Gastroesophageal sphincter (tissue), 4 donors: ENCODE results near the gene FCER2. TPM values are rescaled to one million over a fixed set of nuclear protein-coding genes. Genes with fewer than 3 reads are reported as not detected.
"Not testable (repeated sequence)": the region's sequence is repeated elsewhere in the genome, so short reads cannot be mapped to it uniquely, and the experiment has no call there.

Experiments used
- ATAC-seq: fragments of 150-250 bp; one replicate; pipeline ENCODE4 v1.9.1; 2016; ENCODE audit warnings: mild to moderate bottlenecking, moderate library complexity
- H3K27ac ChIP-seq, 4 donors: fragments of 200-600 bp; sonication (generic) in 3 of 4; 1 replicate in 3 of 4; 2 replicates in 1 of 4; pipeline ENCODE4 v1.5.1; 2016 to 2019
- H3K27me3 ChIP-seq: fragments of 200-600 bp; sonication (generic); one replicate; pipeline ENCODE4 v1.5.1; 2019
- H3K36me3 ChIP-seq, 2 donors: fragments of 200-600 bp; sonication (generic); one replicate each; pipeline ENCODE4 v1.5.1; 2019; ENCODE audit warnings: control low read depth in 1 of 2
- H3K4me1 ChIP-seq, 3 donors: fragments of 200-600 bp; sonication (generic); 1 replicate in 2 of 3; 2 replicates in 1 of 3; pipeline ENCODE4 v1.5.1; 2016 to 2019; ENCODE audit warnings: control low read depth in 2 of 3
- H3K4me3 ChIP-seq, 2 donors: fragments of 200-600 bp; sonication (generic); one replicate each; pipeline ENCODE4 v1.5.1; 2019; ENCODE audit warnings: mild to moderate bottlenecking in 1 of 2, moderate library complexity in 1 of 2
- H3K9me3 ChIP-seq, 3 donors: fragments of 200-600 bp; sonication (generic); one replicate each; pipeline ENCODE4 v1.5.1; 2017 to 2019; ENCODE audit warnings: control low read depth in 2 of 3
- EP300 ChIP-seq: sonication (generic); formaldehyde crosslinking; IDR thresholded peaks from one replicate; pipeline ENCODE4 v1.6.1; 2017; ENCODE audit warnings: antibody characterized with exemption, mild to moderate bottlenecking
- POLR2A ChIP-seq, 2 donors: fragments of 450-650 bp; IDR thresholded peaks; one replicate each; pipeline ENCODE4 v1.6.1; 2017; ENCODE audit warnings: antibody characterized with exemption in 2 of 2, mild to moderate bottlenecking in 2 of 2, moderate library complexity in 1 of 2
- POLR2AphosphoS5 ChIP-seq: sonication (generic); formaldehyde crosslinking; IDR thresholded peaks from one replicate; pipeline ENCODE4 v1.6.1; 2017; ENCODE audit warnings: antibody characterized with exemption
- WGBS, 2 donors: methylation state at CpG; one replicate each; pipeline ENCODE4 v1.1.5; 2018; ENCODE audit warnings: low coverage in 1 of 2; 5-methylcytosine and 5-hydroxymethylcytosine counted together
- total RNA-seq, 4 donors: library from RNA; depleted of rRNA; stranded (reverse); fragments of >200 nt; gene quantifications; one replicate each; pipeline ENCODE4 v1.1.0, GENCODE V29; 2016
- TF ChIP-seq, protein P1 (sequence below), 4 experiments: fragments of 200-600 bp in 2 of 4; fragments of 450-650 bp in 2 of 4; sonication (generic) in 1 of 4; IDR thresholded peaks; one replicate each; pipeline ENCODE4 v1.5.1; 2017 to 2019; ENCODE audit warnings: antibody characterized with exemption in 4 of 4, mild to moderate bottlenecking in 2 of 4, moderate library complexity in 2 of 4

The FCER2 gene
- total RNA-seq, 4 donors from 2014 or later, result 1.2 TPM; not detected in 3

- TF ChIP-seq POLR2AphosphoS5 (no peak), POLR2A (IDR thresholded peaks at IDR 0.05) (no peak), EP300 (no peak)
- TF ChIP-seq, protein P1, sequence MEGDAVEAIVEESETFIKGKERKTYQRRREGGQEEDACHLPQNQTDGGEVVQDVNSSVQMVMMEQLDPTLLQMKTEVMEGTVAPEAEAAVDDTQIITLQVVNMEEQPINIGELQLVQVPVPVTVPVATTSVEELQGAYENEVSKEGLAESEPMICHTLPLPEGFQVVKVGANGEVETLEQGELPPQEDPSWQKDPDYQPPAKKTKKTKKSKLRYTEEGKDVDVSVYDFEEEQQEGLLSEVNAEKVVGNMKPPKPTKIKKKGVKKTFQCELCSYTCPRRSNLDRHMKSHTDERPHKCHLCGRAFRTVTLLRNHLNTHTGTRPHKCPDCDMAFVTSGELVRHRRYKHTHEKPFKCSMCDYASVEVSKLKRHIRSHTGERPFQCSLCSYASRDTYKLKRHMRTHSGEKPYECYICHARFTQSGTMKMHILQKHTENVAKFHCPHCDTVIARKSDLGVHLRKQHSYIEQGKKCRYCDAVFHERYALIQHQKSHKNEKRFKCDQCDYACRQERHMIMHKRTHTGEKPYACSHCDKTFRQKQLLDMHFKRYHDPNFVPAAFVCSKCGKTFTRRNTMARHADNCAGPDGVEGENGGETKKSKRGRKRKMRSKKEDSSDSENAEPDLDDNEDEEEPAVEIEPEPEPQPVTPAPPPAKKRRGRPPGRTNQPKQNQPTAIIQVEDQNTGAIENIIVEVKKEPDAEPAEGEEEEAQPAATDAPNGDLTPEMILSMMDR (IDR thresholded peaks at IDR 0.05), result no peak
- Histone ChIP-seq H3K4me3 (no peak overlapping the region), H3K27ac (no peak overlapping the region), H3K4me1 (peaks cover 0 to 5% (median 0%) of the 10 kb centered on the region in 3 donors), H3K27me3 (peaks cover 94% of the 10 kb centered on the region), H3K36me3 (no peaks in the 10 kb centered on the region), H3K9me3 (no peaks in the 10 kb centered on the region)
- WGBS, 2 donors, result no CpG with 5 or more reads among the region's 26 CpGs
- no peak for ATAC-seq
These were observed 54.8 kb downstream of the FCER2 start for GRCh38 chr19:7647156-7647555.

DNA sequence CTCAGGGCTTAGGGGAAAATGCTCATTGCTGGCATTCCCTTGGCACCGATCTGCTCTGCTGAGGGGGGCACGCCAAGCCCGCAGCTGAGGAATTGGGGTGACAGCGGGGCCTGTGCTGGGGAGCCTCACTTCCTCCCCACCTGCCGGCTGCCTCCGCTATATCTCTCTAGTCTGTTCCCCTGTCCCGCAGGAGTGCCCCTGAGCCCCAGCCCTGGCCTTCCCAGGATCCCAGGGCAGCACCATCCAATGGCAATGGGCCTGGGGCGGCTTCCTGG is 55.6 kb downstream of the FCER2 start:
- ATAC-seq, result no peak
- H3K4me3 ChIP-seq, result no peak overlapping the region
- no peaks in the 10 kb centered on the region for H3K9me3 ChIP-seq
- no peak for TF ChIP-seq EP300
- TF ChIP-seq, protein P1 (IDR thresholded peaks at IDR 0.05), result no peak
- no peak for TF ChIP-seq POLR2A (IDR thresholded peaks at IDR 0.05)
- TF ChIP-seq POLR2AphosphoS5, result no peak
- no CpG with 5 or more reads among the region's 8 CpGs for WGBS, 2 donors
- H3K4me1 ChIP-seq, result no peaks in the 10 kb centered on the region
- peaks cover 98% of the 10 kb centered on the region for H3K27me3 ChIP-seq
- H3K36me3 ChIP-seq, result no peaks in the 10 kb centered on the region
- no peak overlapping the region for H3K27ac ChIP-seq

- Histone ChIP-seq H3K27me3 (peaks cover 98% of the 10 kb centered on the region), H3K27ac (no peak overlapping the region), H3K4me1 (no peaks in the 10 kb centered on the region), H3K36me3 (no peaks in the 10 kb centered on the region), H3K9me3 (no peaks in the 10 kb centered on the region), H3K4me3 (no peak overlapping the region)
- ATAC-seq, result no peak
- WGBS, 2 donors, result 45 to 67% methylated on average over 7 to 15 of the region's 20 CpGs
- TF ChIP-seq EP300 (no peak), POLR2A (IDR thresholded peaks at IDR 0.05) (no peak), POLR2AphosphoS5 (no peak)
- TF ChIP-seq, protein P1 (IDR thresholded peaks at IDR 0.05), result no peak
These were observed 56.1 kb downstream of the FCER2 start for GRCh38 chr19:7645656-7646425.

DNA sequence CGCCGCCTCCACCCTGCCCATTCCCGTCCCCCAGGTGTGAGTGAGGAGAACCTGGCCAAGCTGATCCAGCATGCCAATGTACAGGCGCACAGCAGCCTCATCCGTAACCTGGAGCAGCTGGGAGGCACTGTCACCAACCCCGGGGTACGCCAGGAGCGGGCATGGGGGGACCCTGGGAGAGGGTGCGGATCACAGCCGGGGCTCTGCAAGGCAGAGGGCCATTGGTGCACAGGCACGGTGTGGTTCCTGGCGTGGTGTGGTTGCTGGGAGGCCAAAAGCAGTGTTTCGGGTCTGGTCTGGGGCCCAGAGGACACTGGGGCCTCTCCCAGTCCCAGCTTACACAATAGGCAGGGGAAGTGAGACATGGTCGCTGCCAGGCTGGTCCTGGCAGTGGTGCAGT is 56.8 kb downstream of the FCER2 start:
- ATAC-seq, result no peak
- 87% methylated on average over 6 of the region's 14 CpGs; no CpG with 5 or more reads in 1 of the 2 donors for WGBS, 2 donors
- Histone ChIP-seq H3K4me3 (no peak overlapping the region), H3K9me3 (no peaks in the 10 kb centered on the region), H3K4me1 (no peaks in the 10 kb centered on the region), H3K36me3 (no peaks in the 10 kb centered on the region), H3K27me3 (peaks cover 98% of the 10 kb centered on the region), H3K27ac (no peak overlapping the region)
- TF ChIP-seq POLR2A (IDR thresholded peaks at IDR 0.05) (no peak), POLR2AphosphoS5 (no peak), EP300 (no peak)
- TF ChIP-seq, protein P1 (IDR thresholded peaks at IDR 0.05), result no peak

- Histone ChIP-seq H3K4me1 (no peaks in the 10 kb centered on the region), H3K4me3 (no peak overlapping the region), H3K27ac (no peak overlapping the region), H3K36me3 (no peaks in the 10 kb centered on the region), H3K9me3 (no peaks in the 10 kb centered on the region), H3K27me3 (peaks cover 96% of the 10 kb centered on the region)
- no peak for ATAC-seq
- TF ChIP-seq EP300 (no peak), POLR2AphosphoS5 (no peak), POLR2A (IDR thresholded peaks at IDR 0.05) (no peak)
- TF ChIP-seq, protein P1 (IDR thresholded peaks at IDR 0.05), result no peak
- whole genome bisulfite sequencing, 2 donors, result 93 to 95% methylated on average over 3 to 4 of the region's 20 CpGs
These were observed 57.4 kb downstream of the FCER2 start for GRCh38 chr19:7644550-7644877.

DNA sequence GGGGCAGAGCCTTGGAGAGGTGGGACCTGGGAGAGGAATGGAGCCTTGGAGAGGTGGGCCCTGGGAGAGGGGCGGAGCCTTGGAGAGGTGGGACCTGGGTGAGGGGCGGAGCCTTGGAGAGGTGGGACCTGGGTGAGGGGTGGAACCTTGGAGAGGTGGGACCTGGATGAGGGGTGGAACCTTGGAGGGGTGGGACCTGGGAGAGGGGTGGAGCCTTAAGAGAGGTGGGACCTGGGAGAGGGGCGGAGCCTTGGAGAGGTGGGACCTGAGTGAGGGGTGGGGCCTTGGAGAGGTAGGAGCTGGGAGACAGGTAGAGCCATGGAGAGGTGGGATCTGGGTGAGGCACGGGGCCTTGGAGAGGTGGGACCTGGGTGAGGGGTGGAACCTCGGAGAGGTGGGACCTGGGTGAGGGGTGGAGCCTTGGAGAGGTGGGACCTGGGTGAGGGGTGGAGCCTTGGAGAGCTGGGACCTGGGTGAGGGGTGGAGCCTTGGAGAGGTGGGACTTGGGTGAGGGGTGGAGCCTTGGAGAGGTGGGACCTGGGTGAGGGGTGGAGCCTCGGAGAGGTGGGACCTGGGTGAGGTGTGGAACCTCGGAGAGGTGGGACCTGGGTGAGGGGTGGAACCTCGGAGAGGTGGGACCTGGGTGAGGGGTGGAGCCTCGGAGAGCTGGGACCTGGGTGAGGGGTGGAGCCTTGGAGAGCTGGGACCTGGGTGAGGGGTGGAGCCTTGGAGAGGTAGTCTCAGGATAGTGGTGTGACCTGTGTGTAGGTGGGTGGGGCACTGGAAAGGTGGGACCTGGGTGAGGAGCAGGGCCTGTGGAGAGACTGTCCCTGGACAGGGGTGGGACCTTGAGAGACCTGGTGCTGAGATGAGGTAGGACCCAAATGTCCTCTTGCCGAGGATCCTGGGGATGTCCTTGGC is 58.0 kb downstream of the FCER2 start:
- not testable (repeated sequence) for H3K36me3 ChIP-seq, H3K9me3 ChIP-seq, H3K27ac ChIP-seq, ATAC-seq, H3K4me1 ChIP-seq, H3K4me3 ChIP-seq
- 37 to 67% methylated on average over 6 to 9 of the region's 10 CpGs for WGBS, 2 donors
- peaks cover 96% of the 10 kb centered on the region for H3K27me3 ChIP-seq
